Measurements from ENCODE around the gene GKAP1.
"Not testable (repeated sequence)": the region's sequence is repeated elsewhere in the genome, so short reads cannot be mapped to it uniquely, and the experiment has no call there.

Gene GKAP1

GRCh38 chr9:83817356-83818278, at the start of gene GKAP1:
Gene GKAP1, minus strand, starts transcription at chr9:83817769. Its CDS starts 11,252 bp downstream, at chr9:83806517.
- DNase-seq (ENCODE audit: low read depth in 2 of 2) = peak; percentile 39 to 59
- H3K4me3 ChIP-seq (replicated peaks in 1 of 2; ENCODE audit: low read depth in 2 of 2, low read length in 2 of 2) = peak within 1 kb of the TSS; percentile 47 to 51

DNA sequence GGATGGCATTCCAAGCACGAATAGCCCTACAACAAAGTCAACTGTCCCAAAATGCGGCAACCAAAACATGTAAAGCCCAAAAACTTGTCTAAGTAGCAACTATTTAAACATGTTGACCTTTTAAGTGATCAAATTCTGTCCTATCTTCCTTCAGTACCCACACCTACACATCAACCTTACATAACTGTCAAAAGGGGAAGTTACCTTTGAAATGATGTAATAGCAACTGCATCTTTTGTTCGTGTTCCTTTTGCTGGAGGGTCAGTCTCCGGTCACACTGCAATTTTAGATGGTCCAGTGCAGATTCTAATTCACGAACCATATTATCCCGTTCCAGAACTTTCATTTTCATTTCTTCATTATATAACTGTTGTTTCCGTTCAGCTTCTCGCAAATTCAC, 32.3 kb upstream of the GKAP1 start:
- not testable (repeated sequence) for DNase-seq (ENCODE audit: low read depth in 2 of 2); H3K4me3 ChIP-seq (replicated peaks in 1 of 2; ENCODE audit: low read depth in 2 of 2, low read length in 2 of 2)

DNA sequence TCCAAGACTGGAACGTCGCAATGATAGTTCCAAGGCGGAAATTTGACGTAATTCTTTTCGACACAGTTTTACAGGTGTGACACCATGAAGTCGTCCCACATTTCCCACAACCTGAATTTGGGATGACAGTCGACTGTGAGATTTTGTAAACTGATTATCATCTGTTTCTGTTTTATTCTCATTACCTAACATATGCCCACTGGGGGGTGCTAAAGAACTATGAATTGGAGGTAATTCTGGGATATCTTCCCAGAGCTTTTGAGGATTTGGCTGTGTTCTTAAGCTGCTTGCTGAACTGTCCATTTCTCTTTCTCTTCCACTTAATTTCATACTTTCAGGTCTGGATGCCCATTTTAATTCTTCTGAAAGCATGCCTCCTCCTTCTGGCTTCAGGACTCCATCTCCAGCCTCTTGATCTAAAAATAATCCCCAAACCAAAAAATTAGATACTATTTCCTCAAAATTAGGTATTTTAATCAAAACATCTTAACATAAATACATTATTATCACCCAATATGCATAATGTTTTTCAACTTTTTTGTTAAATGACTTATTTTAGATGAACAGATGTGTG, 19.6 kb upstream of the GKAP1 start:
- not testable (repeated sequence) for H3K4me3 ChIP-seq (replicated peaks in 1 of 2; ENCODE audit: low read depth in 2 of 2, low read length in 2 of 2); DNase-seq (ENCODE audit: low read depth in 2 of 2)

GRCh38 chr9:83830426-83831071, 13.0 kb upstream of the GKAP1 start:
- not testable (repeated sequence) for H3K4me3 ChIP-seq (replicated peaks in 1 of 2; ENCODE audit: low read depth in 2 of 2, low read length in 2 of 2); DNase-seq (ENCODE audit: low read depth in 2 of 2)

DNA sequence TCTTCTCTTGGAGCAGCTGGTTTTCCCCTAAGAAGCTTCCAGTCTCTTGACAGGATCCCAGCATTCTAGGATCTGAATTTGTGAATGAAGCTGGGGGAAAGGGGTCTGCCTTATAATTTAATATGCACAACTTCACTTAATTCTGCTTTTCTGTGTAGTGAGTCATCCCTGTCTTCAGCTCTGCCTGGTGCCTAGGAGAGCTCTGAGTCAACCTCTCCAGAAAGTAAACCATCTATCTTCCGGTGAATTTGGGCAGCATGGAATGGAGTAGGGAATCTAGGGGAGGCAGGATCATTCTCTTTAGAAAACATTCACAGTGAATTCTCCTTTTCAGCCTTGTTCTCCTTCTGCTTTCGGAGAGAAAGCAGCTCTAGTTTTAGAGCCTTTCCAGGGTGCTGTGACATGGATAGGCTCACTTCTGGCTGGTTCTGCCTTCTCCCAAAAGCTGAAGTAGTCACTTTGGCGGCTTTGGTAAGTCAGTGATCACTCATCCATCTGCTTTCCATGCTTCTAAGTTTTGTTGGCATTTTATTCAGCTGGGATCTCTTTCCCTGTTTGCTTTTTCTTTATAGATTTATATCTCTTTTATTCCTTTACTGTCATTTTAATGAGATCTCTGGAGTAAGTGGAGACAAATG, 7.5 kb upstream of the GKAP1 start:
- peak; percentile 1 to 40 for DNase-seq (ENCODE audit: low read depth in 2 of 2)
- not testable (repeated sequence) for H3K4me3 ChIP-seq (replicated peaks in 1 of 2; ENCODE audit: low read depth in 2 of 2, low read length in 2 of 2)

- peak in 1 of 2 donors; percentile 0 for DNase-seq (ENCODE audit: low read depth in 2 of 2)
- peak overlapping the region; percentile 47 to 51 for H3K4me3 ChIP-seq (replicated peaks in 1 of 2; ENCODE audit: low read depth in 2 of 2, low read length in 2 of 2)
Observed at GRCh38 chr9:83817011-83817355, 586 bp downstream of the GKAP1 start.

GRCh38 chr9:83815120-83815519, 2.4 kb downstream of the GKAP1 start:
- not testable (repeated sequence) for DNase-seq (ENCODE audit: low read depth in 2 of 2); H3K4me3 ChIP-seq (replicated peaks in 1 of 2; ENCODE audit: low read depth in 2 of 2, low read length in 2 of 2)

- not testable (repeated sequence) for DNase-seq (ENCODE audit: low read depth in 2 of 2); H3K4me3 ChIP-seq (replicated peaks in 1 of 2; ENCODE audit: low read depth in 2 of 2, low read length in 2 of 2)
Observed at GRCh38 chr9:83809213-83809612, 8.4 kb downstream of the GKAP1 start.

DNA sequence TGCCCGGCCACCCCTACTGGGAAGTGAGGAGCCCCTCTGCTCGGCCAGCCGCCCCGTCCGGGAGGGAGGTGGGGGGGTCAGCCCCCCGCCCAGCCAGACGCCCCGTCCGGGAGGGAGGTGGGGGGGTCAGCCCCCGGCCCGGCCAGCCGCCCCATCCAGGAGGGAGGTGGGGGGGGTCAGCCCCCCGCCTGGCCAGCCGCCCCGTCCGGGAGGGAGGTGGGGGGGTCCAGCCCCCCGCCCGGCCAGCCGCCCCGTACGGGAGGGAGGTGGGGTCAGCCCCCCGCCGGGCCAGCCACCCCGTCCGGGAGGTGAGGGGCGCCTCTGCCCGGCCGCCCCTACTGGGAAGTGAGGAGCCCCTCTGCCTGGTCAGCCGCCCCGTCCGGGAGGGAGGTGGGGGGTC, 13.1 kb downstream of the GKAP1 start:
- DNase-seq (ENCODE audit: low read depth in 2 of 2); H3K4me3 ChIP-seq (replicated peaks in 1 of 2; ENCODE audit: low read depth in 2 of 2, low read length in 2 of 2): not testable (repeated sequence)

GRCh38 chr9:83803941-83804340, 13.6 kb downstream of the GKAP1 start:
- not testable (repeated sequence) for H3K4me3 ChIP-seq (replicated peaks in 1 of 2; ENCODE audit: low read depth in 2 of 2, low read length in 2 of 2); DNase-seq (ENCODE audit: low read depth in 2 of 2)

DNA sequence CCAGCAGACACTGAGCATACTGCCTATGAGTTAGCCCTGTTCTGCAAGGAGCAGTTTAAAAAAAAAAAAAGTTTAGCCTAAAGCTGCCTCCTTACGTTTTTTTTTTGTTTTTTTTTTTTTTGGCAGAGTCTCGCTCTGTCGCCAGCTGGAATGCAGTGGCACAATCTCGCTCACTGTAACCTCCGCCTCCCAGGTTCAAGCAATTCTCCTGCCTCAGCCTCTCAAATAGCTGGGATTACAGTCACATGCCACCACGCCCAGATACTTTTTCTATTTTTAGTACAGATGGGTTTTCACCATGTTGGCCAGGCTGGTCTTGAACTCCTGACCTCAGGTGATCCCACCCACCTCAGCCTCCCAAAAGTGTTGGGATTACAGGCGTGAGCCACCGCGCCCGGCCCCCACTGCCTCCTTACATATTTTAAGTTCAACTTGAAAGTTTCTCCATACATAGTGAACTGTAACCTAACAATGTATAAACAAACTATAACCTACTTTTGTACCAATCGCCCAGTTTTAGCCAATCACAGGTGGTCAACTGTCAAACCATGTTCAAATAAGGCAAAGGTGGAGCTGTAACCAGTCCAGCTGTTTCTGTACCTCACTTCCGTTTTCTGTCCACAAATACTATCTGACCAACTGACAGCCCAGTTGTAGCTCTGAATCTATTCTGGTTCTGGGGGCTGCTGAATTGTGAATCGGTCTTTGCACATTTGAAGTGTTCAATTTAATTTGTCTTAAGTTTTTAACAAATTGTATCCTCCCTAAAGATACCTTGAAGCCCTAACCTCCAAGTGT, 17.1 kb downstream of the GKAP1 start:
- TF ChIP-seq, protein P1, sequence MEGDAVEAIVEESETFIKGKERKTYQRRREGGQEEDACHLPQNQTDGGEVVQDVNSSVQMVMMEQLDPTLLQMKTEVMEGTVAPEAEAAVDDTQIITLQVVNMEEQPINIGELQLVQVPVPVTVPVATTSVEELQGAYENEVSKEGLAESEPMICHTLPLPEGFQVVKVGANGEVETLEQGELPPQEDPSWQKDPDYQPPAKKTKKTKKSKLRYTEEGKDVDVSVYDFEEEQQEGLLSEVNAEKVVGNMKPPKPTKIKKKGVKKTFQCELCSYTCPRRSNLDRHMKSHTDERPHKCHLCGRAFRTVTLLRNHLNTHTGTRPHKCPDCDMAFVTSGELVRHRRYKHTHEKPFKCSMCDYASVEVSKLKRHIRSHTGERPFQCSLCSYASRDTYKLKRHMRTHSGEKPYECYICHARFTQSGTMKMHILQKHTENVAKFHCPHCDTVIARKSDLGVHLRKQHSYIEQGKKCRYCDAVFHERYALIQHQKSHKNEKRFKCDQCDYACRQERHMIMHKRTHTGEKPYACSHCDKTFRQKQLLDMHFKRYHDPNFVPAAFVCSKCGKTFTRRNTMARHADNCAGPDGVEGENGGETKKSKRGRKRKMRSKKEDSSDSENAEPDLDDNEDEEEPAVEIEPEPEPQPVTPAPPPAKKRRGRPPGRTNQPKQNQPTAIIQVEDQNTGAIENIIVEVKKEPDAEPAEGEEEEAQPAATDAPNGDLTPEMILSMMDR (IDR thresholded peaks at IDR 0.05; ENCODE audit: low read depth, low read length) = no peak
- no peak overlapping the region for H3K4me3 ChIP-seq (replicated peaks in 1 of 2; ENCODE audit: low read depth in 2 of 2, low read length in 2 of 2)
- peak in 1 of 2 donors; percentile 0 for DNase-seq (ENCODE audit: low read depth in 2 of 2)

All from cardiac fibroblast (primary cell).